Mesodermal cell (in vitro differentiated cells): Measurements from ENCODE around the gene CHFR. TPM values are rescaled to one million over a fixed set of nuclear protein-coding genes. Genes with fewer than 3 reads are reported as not detected.
"Not testable (repeated sequence)": the region's sequence is repeated elsewhere in the genome, so short reads cannot be mapped to it uniquely, and the experiment has no call there.

Experiments used
- H3K27ac ChIP-seq: 2 replicates; pipeline ENCODE4 v1.7.0; 2013; ENCODE audit warnings: mild to moderate bottlenecking, low read depth, low read length, moderate library complexity; ENCODE audit not compliant: severe bottlenecking
- H3K36me3 ChIP-seq: 2 replicates; pipeline ENCODE4 v1.7.1; 2013; ENCODE audit warnings: mild to moderate bottlenecking, low read length, moderate library complexity; ENCODE audit not compliant: control insufficient read depth, insufficient read depth
- H3K4me1 ChIP-seq: one replicate; pipeline ENCODE4 v1.7.1; 2013; ENCODE audit warnings: mild to moderate bottlenecking, low read length; ENCODE audit not compliant: insufficient read depth, control insufficient read depth, poor library complexity, severe bottlenecking
- H3K4me3 ChIP-seq: 2 replicates; pipeline ENCODE4 v1.7.0; 2013; ENCODE audit warnings: low read length, control low read depth, mild to moderate bottlenecking; ENCODE audit not compliant: insufficient read depth, poor library complexity, severe bottlenecking; ENCODE audit errors: extremely low read depth
- H3K9me3 ChIP-seq: 2 replicates; pipeline ENCODE4 v1.7.1; 2013; ENCODE audit warnings: mild to moderate bottlenecking, low read length, moderate library complexity; ENCODE audit not compliant: control insufficient read depth
- WGBS, 2 experiments: methylation state at CpG; one replicate each; pipeline ENCODE4 v1.1.5; 2013; ENCODE audit warnings: missing lambda C conversion rate in 2 of 2; ENCODE audit not compliant: insufficient coverage in 2 of 2; 5-methylcytosine and 5-hydroxymethylcytosine counted together
- polyA plus RNA-seq, 2 experiments: library from polyadenylated mRNA; stranded (reverse); fragments of 50-300 nt; gene quantifications; one replicate each; pipeline ENCODE4 v1.2.3, GENCODE V29; 2013

Gene CHFR
- 40.5 TPM for polyA plus RNA-seq (2013, experiment 1 of 2)
- 31.0 TPM for polyA plus RNA-seq (2013, experiment 2 of 2)

- peak within 1 kb of the TSS; percentile 95 for H3K27ac ChIP-seq
- H3K4me3 ChIP-seq = peak within 1 kb of the TSS; percentile 75
- H3K36me3 ChIP-seq = peaks cover 31% of the 10 kb centered on the region
- 22 to 25% methylated on average over 56 to 82 of the region's 84 CpGs for WGBS, 2 experiments
- H3K9me3 ChIP-seq = peaks cover 31% of the 10 kb centered on the region
- no peaks in the 10 kb centered on the region for H3K4me1 ChIP-seq
Measured at GRCh38 chr12:132887513-132888351, at the start of gene CHFR. Gene CHFR, minus strand, starts transcription at chr12:132887605. Its CDS starts 277 bp downstream, at chr12:132887328.

GRCh38 chr12:132936921-132937320, 49.5 kb upstream of the CHFR start:
- Histone ChIP-seq H3K9me3 (peaks cover 46% of the 10 kb centered on the region), H3K36me3 (peaks cover 29% of the 10 kb centered on the region)
- H3K27ac ChIP-seq, H3K4me1 ChIP-seq, H3K4me3 ChIP-seq: not testable (repeated sequence)
- no CpG with 5 or more reads among the region's 8 CpGs for WGBS, 2 experiments

- H3K27ac ChIP-seq = no peak overlapping the region
- no peaks in the 10 kb centered on the region for H3K4me1 ChIP-seq
- H3K36me3 ChIP-seq = peaks cover 26% of the 10 kb centered on the region
- H3K4me3 ChIP-seq = no peak overlapping the region
- no CpG with 5 or more reads among the region's 2 CpGs for WGBS, 2 experiments
- peaks cover 46% of the 10 kb centered on the region for H3K9me3 ChIP-seq
Measured at GRCh38 chr12:132936163-132936562, 48.8 kb upstream of the CHFR start.

GRCh38 chr12:132926415-132926833, 39.0 kb upstream of the CHFR start:
- WGBS, 2 experiments = 90 to 95% methylated on average over 3 to 4 of the region's 6 CpGs
- Histone ChIP-seq H3K4me1 (no peaks in the 10 kb centered on the region), H3K27ac (no peak overlapping the region), H3K36me3 (peaks cover 14% of the 10 kb centered on the region), H3K4me3 (no peak overlapping the region), H3K9me3 (peaks cover 81% of the 10 kb centered on the region)

GRCh38 chr12:132925597-132926414, 38.4 kb upstream of the CHFR start:
- Histone ChIP-seq H3K4me1 (no peaks in the 10 kb centered on the region), H3K36me3 (peaks cover 11% of the 10 kb centered on the region), H3K9me3 (peaks cover 81% of the 10 kb centered on the region), H3K4me3 (no peak overlapping the region), H3K27ac (no peak overlapping the region)
- 96 to 100% methylated on average over 3 to 5 of the region's 8 CpGs for WGBS, 2 experiments

GRCh38 chr12:132924356-132924755, 37.0 kb upstream of the CHFR start:
- 85 to 95% methylated on average over 2 of the region's 3 CpGs for WGBS, 2 experiments
- Histone ChIP-seq H3K36me3 (peaks cover 5% of the 10 kb centered on the region), H3K4me3 (no peak overlapping the region), H3K27ac (no peak overlapping the region), H3K4me1 (no peaks in the 10 kb centered on the region), H3K9me3 (peaks cover 83% of the 10 kb centered on the region)

- WGBS, 2 experiments = no CpG with 5 or more reads among the region's 1 CpG
- Histone ChIP-seq H3K4me3 (no peak overlapping the region), H3K36me3 (peaks cover 5% of the 10 kb centered on the region)
Measured at GRCh38 chr12:132923356-132923909, 36.0 kb upstream of the CHFR start.

GRCh38 chr12:132922676-132923075, 35.3 kb upstream of the CHFR start:
- 86 to 88% methylated on average over 2 to 3 of the region's 4 CpGs for WGBS, 2 experiments
- Histone ChIP-seq H3K4me1 (no peaks in the 10 kb centered on the region), H3K9me3 (peaks cover 87% of the 10 kb centered on the region), H3K4me3 (no peak overlapping the region), H3K36me3 (peaks cover 5% of the 10 kb centered on the region), H3K27ac (no peak overlapping the region)

More at GRCh38 chr12:132923356-132923909, 36.0 kb upstream of the CHFR start:
- Histone ChIP-seq H3K27ac (no peak overlapping the region), H3K4me1 (no peaks in the 10 kb centered on the region), H3K9me3 (peaks cover 81% of the 10 kb centered on the region)

GRCh38 chr12:132921685-132922084, 34.3 kb upstream of the CHFR start:
- WGBS, 2 experiments = 91 to 92% methylated on average over 9 of the region's 9 CpGs
- H3K4me1 ChIP-seq = no peaks in the 10 kb centered on the region
- H3K9me3 ChIP-seq = peaks cover 84% of the 10 kb centered on the region
- H3K27ac ChIP-seq = no peak overlapping the region
- H3K4me3 ChIP-seq = no peak overlapping the region
- H3K36me3 ChIP-seq = peaks cover 5% of the 10 kb centered on the region

GRCh38 chr12:132918680-132919079, 31.3 kb upstream of the CHFR start:
- no peak overlapping the region for H3K27ac ChIP-seq
- no peak overlapping the region for H3K4me3 ChIP-seq
- peaks cover 72% of the 10 kb centered on the region for H3K9me3 ChIP-seq
- WGBS, 2 experiments = 87 to 93% methylated on average over 4 to 5 of the region's 6 CpGs
- no peaks in the 10 kb centered on the region for H3K36me3 ChIP-seq
- H3K4me1 ChIP-seq = no peaks in the 10 kb centered on the region
